Measurements from ENCODE around the gene PRAMEF18.
"Not testable (repeated sequence)": the region's sequence is repeated elsewhere in the genome, so short reads cannot be mapped to it uniquely, and the experiment has no call there.

PRAMEF18 gene, protein sequence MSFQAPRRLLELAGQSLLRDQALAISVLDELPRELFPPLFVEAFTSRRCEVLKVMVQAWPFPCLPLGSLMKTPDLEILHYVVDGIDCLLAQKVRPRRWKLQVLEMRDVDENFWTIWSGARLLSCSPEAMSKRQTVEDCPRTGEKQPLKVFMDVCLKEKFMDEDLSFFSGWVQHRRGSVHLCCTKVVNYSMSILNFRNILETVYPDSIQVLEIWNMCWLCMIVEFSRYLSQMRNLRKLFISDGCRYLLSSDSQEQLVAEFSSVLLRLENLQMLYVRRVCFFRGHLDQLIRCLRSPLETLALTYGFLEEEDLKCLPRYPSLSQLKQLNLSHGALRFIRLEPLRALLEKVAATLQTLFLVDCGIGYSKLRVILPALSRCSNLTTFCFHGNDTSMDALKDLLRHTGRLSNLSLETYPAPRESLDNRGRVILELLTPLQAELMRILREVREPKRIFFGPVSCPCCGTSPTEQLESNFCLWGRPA

DNA sequence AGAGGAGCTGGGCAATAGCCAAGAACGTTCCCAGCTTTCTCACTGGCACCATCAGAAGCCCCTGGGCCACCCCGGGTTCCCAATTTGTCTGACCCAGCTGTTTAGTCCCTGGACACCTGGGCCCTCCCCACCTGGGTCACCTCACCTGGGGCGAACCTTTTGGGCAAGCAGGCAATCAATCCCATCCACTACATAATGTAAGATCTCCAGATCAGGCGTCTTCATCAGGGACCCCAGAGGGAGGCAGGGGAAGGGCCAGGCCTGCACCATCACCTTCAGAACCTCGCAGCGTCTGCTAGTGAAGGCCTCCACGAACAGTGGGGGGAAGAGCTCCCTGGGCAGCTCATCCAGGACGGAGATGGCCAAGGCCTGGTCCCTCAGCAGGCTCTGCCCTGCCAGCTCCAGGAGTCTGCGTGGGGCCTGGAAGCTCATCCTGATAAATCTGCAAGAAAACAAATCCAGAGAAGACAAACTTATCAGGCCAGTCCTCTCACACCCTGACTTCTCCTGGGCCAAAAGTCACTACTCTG is at the start of gene PRAMEF18:
Gene PRAMEF18 (minus strand): TSS at position 480 of the 530 bp plus-strand sequence. CDS start 48 bp downstream, at position 432.
- not testable (repeated sequence) for DNase-seq

DNA sequence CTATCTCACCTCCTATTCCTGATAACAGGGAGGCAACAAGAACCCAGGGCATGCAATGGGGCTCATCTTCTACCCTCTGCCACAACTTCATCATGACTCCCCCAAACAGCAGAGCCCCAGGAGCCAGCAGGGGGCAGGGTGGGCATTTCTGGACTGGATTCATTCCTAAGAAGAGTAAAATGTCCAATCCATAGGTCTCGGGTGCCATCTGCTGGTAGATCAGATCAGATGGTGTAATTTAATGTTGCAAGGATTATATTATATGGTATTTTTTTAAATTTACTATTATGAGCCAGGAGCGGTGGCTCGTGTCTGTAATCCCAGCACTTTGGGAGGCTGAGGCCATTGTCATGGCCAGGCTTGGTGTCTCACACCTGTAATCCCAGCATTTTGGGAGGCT is 39.2 kb upstream of the PRAMEF18 start:
- not testable (repeated sequence) for DNase-seq

DNA sequence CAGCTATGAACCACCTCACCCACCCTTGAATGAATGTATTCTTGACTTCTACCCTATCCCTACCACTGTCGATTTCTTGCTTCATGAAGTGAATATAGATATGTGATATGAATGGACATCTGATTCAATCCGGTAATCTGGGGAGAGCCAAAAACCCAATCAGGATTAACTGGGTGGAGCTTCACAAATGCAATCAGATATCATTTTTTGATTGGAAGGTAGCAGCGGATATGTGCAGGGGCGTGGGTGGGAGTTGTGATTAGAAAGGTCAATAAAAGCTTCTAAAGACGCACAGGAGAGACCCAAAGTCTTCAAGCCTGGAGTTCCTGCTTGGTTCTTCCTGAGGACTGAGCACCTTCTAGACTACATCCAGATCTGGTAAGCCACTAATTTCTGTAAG is 27.9 kb upstream of the PRAMEF18 start, which contains the start of gene PRAMEF5:
Gene PRAMEF5 (plus strand): TSS at position 301 of the 400 bp plus-strand sequence. CDS start 5,071 bp downstream, outside the sequence.
- not testable (repeated sequence) for DNase-seq

DNA sequence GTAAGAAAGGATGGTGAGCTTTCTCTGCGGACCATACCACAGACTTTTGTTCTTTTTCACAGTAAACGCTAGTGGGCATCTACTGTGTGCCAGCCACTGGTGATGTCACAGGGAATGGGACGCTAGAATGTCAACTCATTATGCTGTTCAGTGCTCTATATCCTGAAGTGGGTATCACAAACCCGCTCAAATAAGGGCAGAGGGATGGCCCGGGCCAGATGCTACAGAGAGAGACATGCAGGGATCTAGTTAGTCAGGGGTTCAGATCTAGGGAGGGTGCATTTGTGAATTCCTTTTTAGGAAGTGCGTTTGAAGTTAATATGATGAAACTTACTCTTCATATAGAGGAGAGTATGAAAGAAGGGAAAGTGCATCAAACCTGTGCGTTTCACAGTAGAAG is 21.2 kb upstream of the PRAMEF18 start:
- not testable (repeated sequence) for DNase-seq

DNA sequence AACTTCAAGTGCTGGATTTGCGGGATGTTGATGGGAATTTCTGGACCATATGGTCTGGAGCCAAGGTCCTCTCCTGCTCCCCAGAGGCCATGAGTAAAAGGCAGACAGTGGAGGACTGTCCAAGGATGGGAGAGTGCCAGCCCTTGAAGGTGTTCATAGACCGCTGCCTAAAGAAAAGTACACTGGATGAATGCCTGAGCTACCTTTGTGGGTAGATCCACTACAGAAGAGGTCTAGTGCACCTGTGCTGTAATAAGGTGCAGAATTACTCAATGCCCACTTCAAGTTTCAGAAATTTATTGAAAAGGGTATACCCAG is 20.6 kb upstream of the PRAMEF18 start:
- not testable (repeated sequence) for DNase-seq

DNA sequence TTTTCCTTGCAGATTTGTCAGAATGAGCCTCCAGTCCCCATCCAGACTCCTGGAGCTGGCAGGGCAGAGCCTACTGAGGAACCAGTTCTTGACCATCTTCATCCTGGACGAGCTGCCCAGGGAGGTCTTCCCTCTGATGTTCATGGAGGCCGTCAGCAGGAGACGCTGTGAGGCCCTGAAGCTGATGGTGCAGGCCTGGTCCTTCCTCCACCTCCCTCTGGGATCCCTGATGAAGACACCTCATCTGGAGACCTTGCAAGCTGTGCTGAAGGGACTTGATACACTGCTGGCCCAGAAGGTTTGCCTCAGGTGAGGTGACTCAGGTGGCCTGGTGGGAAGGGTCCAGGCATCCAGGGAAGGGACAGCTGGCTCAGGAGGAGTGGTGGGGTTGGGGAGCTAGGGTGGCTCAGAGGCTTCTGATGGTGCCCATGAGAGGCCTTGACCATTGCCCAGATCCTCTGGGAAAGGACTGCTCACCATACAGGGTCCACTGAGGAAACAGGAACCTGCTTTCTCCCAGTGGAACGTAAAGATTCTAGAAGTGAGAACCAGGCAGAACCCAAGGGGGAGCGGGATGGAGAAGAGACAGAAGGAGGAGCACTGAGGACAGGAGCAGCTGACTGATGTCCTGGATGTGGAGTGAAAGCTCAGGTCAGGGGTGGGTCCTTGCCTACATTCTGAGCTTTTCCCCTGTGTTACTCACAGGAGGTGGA is 20.0 kb upstream of the PRAMEF18 start:
- DNase-seq = not testable (repeated sequence)

DNA sequence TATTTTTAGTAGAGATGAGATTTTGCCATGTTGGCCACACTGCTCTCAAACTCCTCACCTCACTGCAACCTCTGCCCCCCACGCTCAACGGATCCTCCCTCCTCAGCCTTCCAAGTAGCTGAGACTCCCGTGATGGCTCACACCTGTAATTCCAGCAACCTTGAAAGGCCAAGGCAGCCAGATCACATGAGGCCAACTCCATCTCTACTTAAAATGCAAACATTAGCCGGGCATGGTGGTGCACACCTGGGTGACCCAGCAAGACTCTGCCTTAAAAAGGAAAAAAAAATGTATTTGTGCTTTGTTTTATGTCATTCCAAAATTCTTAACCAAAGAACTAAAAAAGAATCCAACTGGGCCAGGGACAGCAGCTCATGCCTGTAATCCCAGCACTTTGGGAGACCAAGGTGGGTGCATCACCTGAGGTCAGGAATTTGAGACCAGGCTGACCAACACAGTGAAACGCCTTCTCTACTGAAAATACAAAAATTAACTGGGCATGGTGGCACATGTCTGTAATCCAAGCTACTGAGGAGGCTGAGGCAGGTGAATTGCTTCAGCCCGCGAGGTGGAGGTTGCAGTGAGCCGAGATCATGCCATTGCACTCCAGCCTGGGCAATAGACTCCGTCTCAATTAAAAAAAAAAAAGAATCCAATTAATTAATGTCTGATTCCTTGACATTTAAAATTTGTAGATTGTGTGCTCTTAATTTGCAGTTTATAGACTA is 17.7 kb upstream of the PRAMEF18 start:
- not testable (repeated sequence) for DNase-seq

DNA sequence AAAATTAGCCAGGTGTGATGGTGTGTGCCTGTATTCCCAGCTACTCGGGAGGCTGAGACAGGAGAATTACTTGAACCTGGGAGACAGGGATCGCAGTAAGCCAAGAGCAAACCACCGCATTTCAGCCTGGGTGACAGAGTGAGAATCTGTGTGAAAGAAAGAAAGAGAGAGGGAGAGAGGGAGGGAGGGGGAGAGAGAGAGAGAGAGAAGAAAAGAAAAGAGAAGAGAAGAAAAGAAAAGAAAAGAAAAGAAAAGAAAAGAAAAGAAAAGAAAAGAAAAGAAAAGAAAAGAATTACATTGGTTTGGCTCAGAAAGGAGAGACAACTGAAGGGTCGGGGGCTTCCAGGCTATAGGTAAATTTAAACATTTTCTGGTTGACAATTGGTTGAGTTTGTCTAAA is 13.7 kb upstream of the PRAMEF18 start:
- DNase-seq = not testable (repeated sequence)

DNA sequence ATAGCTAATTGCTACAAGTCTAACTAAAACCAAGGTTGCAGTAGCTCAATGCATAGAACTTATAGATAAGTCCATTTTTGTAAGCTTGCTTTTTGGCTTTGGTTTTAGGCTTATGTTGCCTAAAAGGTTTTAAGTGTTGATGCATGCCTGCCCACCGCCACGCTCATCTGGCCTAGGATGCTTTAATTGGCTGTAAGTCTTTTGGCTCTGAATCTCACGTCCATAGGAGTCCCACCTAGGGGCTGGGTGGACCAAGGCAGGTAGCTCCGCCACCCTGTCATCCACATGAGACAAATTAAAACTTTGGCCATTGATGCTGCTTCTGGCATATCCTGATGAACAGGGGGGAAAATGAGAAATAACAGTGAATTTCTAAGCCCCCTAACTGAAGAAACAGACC is 11.6 kb upstream of the PRAMEF18 start:
- not testable (repeated sequence) for DNase-seq

DNA sequence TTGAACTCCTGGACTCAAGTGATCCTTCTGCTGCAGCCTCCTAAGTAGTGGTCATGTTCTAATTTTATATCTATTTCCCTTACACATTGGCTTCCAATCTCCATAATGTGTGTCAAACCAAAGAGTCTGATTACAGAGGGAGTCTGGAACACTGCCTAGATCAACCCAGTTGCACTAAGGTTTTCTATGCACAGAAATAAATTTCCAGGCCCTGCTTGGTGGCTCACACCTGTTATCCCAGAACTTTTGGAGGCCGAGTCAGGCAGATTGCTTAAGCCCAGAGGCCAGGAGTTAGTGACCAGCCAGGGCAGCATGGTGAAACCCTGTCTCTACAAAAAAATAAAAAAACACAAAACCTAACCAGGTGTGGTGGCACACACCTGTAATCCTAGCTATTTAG is 8.1 kb upstream of the PRAMEF18 start:
- DNase-seq = not testable (repeated sequence)

DNA sequence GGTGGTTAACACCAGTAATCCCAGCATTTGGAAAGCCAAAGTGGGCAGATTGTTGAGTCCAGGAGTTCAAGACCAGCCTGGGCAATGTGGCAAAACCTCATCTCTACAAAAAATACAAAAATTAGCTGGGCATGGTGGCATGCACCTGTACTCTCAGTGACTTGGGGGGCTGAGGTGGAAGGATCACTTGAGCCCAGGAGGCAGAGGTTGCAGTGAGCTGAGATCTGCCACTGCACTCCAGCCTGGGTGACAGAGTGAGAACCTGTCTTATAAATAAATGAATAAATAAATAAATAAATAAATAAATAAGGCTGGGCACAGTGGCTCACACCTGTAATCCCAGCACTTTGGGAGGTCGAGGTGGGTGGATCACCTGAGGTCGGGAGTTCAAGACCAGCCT is 6.1 kb upstream of the PRAMEF18 start:
- not testable (repeated sequence) for DNase-seq

DNA sequence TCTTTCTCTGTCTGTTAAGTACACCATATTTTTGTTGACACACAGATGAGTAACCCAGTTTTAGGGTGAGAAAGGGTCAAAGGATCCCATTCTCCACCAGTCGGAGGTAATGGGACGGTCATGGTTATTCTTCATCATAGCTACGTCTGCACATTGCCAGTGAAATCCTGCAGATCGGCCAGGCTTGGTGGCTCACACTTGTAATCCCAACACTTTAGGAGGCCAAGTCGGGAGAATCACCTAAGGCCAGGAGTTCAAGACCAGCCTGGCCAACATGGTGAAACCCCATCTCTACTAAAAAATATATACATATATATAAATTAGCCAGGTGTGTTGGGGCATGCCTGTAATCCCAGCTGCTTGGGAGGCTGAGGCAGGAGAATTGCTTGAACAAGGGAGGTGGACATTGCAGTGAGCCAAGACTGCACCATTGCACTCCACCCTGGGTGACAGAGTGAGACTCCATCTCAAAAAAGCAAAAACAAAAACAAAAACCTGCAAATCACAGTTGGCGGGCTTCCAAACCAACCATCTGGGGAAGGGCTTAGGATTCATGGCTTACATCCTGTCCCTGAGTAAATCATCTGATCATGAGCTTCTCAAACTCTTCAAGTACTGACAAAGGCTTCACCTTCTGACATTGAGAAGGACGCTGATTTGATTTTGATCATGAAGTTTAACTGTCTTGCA is 5.3 kb upstream of the PRAMEF18 start:
- not testable (repeated sequence) for DNase-seq

DNA sequence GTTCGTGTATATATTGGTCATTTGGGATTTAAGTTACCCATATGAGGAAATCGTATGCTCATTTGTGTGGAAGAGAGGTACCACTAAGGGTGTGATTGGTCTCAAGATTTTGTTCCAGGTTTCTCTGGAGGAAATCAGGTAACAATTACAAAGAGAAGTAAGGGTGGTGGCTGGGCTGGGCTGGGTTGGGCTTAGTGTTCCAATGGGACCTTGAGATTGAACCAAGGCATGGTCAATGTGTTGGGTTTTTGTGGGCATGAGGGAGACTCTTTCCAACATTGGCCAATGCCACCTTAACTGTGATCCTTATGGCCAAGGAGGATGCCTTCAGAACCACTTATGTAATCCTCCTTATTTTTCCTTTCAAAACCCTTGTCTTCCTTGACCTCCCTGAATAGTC is 4.6 kb upstream of the PRAMEF18 start:
- DNase-seq = not testable (repeated sequence)

DNA sequence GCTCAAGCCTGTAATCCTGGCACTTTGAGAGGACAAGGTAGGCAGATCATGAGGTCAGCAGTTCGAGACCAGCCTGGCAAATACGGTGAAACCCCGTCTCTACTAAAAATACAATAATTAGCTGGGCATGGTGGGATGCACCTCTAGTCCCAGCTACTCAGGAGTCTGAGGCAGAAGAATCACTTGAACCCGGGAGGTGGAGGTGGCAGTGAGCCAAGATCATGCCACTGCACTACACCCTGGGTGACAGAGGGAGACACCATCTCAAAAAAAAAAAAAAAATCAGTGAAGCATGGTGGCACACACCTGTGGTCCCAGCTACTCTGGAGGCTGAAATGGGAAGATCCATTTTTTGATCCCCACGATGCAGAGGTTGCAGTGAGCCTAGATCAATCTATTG is 4.1 kb upstream of the PRAMEF18 start:
- DNase-seq = not testable (repeated sequence)

DNA sequence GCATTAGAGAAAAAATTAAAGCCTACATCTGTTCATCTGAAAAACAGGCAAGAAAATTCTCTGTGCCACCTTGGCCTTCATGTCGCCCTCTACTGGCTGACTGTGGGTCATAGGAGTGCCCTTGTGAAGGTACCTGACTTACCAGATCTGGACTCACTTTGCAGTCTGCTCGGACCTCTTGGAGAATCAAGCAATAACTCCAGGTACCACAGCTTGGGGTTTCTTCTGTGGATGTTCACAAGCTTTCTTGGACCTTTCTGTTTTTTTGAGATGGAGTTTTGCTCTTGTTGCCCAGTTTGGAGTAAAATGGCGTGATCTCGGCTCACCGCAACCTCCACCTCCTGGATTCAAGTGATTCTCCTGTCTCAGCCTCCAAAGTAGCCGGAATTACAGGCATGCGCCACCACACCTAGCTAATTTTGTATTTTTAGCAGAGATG is 2.4 kb upstream of the PRAMEF18 start:
- peak in 1 of 2 donors; percentile 4 for DNase-seq

DNA sequence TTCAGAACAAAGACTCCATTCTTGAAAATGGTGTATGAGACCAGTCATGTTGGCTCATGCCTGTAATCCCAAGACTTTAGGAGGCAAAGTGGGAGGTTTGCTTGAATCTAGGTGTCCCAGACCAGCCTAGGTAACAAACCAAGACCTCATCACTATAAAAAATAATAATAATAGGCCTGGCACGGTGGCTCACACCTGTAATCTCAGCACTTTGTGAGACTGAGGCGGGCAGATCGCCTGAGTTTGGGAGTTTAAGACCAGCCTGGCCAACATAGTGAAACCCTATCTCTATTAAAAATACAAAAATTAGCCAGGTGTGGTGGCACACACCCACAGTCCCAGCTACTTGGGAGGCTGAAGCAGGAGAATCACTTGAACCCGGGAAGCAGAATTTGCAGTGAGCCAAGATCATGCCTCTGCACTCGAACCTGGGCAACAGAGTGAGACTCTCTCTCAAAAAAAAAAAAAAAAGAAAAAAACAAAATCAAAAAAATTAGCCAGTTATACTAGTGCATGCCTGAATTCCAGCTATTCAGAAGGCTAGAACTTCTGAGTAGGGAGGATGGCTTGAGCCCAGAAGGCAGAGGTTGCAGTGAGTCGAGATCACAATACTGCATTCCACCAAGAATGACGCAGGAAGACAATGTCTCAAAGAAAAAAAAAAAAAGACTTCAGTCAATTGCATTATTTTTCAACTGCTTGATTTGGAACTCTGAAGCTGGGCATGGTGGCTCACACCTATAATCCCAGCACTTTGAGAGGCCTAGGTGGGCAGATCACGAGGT is 1.5 kb upstream of the PRAMEF18 start:
- not testable (repeated sequence) for DNase-seq

DNA sequence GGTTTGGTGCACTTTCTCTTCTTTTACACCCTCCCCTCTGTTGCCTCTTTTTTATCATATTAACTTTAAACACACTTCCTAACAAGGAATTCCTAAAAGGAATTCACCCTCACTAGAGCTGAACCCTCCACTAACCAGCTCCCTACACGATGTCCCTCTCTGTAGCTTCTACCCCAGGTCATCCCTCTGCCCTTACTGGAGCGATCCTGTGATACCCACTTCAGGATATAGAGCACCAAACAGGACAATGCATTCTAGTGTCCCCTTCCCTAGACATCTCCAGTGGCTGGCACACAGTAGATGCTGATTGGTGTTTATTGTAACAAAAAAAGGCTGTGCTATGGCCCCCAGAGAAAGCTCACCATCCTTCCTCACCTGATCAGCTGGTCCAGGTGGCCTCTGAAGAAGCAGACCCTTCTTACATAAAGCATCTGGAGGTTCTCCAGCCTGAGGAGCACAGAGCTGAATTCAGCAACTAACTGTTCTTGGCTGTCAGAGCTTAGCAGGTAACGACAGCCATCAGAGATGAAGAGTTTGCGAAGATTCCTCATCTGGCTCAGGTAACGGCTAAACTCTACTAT is 1.4 kb downstream of the PRAMEF18 start:
- no peak for DNase-seq

DNA sequence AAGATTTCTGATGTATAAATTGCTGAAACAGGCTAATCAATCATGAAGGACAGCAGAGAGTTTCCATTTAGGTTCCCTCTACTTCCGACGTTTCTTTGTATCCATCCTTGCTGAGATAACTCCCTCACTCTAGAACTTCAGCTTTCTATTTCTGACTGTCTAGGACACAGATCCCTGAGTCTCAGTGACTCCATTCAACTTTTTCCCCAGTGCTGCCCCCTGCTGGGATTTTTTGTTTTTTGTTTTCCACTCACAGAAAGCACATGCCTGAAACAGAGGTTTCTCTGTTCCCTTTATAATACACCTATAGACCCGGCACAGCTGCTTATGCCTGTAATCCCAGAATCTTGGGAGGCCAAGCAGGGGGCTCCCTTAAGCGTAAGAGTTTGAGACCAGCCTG is 3.2 kb downstream of the PRAMEF18 start:
- DNase-seq = not testable (repeated sequence)

DNA sequence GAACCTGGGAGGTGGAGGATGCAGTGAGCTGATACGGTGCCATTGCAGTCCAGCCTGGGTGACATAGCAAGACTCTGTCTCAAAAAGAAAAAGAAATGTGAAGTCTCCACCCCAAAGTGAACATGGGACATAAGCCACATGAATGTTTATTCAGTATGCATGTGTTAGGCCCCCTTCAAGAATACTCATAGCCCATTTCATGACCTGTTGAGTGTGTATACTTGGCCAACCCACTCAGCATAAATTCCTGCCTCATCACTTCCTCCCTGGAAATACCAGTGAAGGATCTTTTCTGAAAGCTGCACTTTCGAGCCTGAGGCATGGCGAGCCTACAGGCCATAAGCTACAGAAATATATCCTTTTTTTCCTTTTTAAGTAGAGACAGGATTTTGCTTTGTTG is 6.8 kb downstream of the PRAMEF18 start:
- DNase-seq = not testable (repeated sequence)

DNA sequence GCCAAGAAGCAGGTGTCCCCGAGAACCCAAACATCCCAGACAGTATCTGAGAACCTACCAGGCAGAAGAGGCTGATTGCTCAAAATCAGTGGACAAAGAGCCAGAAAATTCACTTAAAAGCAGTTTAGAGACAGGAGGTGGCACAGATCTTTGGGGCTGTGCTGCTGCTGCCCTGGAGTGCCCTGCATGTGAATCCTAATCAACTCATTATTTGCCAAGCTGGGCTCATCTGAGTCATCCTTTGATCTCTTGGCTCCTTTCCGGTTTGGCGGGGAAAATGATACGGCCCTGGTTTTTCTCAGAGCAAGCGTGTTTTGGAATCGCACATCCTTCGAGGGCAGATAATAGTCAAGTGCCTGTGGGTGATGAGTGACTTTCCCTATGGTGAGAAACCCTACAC is 9.3 kb downstream of the PRAMEF18 start:
- not testable (repeated sequence) for DNase-seq

DNA sequence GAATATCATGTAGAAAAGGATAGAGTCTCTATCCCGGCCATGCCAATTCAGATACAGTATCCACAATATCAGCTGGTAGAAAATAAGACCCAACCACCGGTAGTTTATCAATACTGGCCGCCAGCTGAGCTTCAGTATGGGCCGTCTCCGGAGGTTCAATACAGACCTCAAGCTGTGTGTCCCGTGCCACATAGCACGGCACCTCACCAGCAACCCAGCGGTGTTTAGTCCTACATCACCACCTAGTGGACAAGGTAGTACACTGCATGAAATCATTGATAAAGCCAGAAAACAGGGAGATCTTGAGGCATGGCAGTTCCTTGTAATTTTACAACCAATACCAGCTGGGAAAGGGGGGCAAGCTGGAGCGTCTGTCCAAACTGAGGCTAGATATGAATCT is 17.2 kb downstream of the PRAMEF18 start:
- not testable (repeated sequence) for DNase-seq
